ENCODE results near the gene BDKRB2.
"Not testable (repeated sequence)": the region's sequence is repeated elsewhere in the genome, so short reads cannot be mapped to it uniquely, and the experiment has no call there.

BDKRB2 gene

GRCh38 chr14:96229315-96229714 is 24.7 kb downstream of the BDKRB2 start:
- no peak for DNase-seq

DNA sequence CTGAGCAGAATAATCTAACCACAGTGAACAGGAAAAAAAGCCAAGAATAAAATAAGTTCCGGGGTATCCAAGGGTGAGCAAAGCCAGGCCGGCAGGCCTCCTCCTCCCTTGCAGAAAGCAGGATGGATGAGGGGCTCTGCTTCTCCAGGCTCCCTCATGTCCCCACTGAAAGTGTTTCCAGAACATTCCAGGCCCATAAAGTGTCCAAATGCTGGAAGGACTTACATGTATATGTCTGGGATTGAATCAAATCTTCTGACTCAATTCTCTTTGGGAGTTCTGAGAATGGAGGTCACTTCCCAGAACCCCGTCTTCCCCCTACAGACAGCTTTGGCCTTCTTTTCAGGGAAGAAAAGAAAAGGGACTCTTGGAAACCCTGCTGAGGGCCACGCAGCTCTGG is 26.4 kb downstream of the BDKRB2 start:
- no peak for DNase-seq

DNA sequence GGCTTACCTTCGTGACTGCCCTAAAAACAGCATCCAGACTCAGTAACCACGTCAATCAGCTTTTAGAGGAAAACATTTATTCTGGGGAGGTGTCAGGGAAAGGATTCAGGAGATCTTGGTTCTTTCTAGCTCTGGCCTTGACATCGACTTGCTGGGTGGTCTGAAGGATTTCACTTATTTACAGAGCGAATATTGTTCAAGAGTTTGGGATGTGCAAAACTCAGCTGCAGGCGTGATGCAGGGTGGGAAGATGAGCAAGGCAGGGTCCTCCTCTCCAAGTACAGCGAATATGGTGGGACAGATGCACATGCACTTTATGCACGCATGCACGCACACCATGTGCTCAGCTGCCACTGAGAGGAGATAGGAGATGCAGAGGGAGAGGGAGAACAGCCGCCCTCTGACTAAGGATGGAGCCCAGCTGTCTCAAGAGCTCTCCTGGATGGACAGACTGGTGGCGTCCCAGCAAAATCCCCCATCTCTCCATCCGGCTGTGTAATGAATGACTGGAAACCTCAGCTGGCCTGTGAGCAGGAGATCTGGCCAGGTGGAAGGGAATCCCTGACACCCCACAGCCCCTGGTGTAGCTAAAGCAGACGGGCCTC is 27.0 kb downstream of the BDKRB2 start:
- no peak for DNase-seq

DNA sequence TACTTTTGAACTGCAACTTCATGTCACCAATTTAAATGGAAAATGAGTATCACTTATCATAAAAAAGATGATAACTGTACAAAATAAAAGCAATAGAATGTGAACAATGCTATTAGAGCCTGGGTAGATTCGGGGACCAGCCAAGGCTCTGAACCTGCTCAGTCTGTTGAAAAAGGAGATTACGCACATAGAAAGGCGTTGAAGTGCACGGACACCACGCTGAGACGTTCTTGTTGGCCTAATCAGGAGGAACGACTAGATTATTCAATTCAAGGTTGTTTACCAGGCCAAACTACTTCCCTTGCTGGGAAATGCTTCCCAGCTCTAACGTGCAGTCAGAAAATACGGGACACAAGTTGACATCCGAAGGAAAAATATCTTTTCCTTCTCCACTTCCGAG is 27.9 kb downstream of the BDKRB2 start:
- no peak for DNase-seq

GRCh38 chr14:96233661-96234060 is 29.0 kb downstream of the BDKRB2 start:
- no peak for DNase-seq

DNA sequence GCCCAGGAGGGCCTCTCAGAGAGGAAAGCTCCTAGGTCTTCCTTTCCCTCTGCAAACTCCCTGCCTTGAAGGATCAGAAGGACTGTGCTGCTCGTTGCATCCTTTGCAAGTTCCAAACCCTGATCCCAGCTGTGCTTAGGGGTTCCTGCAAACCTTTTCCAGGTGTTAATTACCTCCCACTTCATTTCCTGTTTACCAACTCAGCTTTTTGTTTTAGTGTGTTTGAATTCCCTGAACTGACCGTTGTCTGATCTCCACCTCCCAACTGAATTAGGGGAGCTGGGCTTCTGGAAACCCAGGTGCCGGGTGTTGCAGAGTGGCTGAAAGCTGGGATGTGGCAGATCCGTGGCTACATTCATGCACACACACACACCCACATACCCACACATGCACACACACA is 30.8 kb downstream of the BDKRB2 start:
- no peak for DNase-seq

DNA sequence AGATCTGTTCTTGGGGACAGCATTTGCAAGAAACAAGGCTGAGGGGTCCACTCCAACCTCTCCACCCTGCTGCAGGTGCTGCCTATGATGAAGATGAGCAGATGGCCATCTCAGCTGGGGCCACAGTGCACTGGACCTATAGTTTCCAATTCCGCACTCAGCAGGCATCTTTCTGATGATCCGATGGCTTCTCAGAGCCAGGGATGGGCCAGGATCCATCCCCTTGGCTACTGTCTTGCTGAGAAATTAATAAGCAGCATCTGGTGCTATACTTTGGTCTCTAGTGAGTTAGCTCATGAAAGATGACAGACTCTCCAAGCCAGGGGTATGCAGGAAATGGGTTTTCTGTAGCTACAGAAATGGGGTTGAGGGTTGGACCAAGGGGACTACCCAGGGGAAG is 33.0 kb downstream of the BDKRB2 start:
- DNase-seq, result no peak

DNA sequence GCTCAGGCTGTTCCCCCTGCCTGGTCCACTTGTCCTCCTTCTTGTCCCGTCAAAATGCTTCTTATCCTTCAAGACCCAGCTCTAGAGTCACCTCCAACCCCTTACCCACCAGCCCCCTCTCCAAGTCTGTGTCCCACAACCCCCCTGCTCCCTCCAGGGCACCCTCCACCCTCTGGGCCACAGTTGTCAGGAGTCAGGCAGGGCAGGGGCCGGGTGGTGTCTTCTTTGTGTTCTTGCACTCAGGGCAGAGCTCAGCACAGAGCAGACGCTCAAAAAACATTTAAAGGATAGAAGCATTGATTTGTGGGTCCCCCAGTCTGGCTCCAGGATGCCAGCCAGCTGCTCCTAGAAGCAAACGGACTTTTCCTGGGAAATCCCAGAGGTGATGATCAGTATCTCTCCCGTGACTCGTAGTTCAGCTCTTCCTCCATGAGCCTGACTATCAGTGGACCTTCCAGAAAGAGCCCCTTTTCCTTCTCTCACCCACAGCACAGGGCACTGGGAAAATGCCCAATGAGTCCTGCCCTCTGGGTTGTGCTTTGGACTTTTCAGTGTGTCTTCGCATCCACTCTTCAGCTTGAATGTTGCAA is 34.1 kb downstream of the BDKRB2 start:
- no peak for DNase-seq

- DNase-seq, result no peak
Measured at GRCh38 chr14:96239711-96240141, 35.1 kb downstream of the BDKRB2 start.

- no peak for DNase-seq
Measured at GRCh38 chr14:96240641-96241040, 36.0 kb downstream of the BDKRB2 start.

- no peak for DNase-seq
Measured at GRCh38 chr14:96242126-96242525, 37.5 kb downstream of the BDKRB2 start.

- no peak for DNase-seq
Measured at GRCh38 chr14:96243785-96244184, 39.1 kb downstream of the BDKRB2 start.

DNA sequence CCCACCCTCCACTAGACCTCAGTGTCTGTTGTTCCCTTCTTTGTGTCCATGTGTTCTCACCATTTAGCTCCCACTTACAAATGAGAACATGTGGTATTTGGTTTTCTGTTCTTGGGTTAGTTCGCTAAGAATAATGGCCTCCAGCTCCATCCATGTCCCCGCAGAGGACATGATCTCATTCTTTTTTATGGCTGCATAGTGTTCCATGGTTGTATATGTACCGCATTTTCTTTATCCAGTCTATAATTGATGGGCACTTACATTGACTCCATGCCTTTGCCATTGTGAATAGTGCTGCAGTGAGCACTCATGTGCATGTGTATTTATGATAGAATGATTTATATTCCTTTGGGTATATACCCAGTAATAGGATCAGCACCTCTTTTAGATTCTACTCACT is 40.4 kb downstream of the BDKRB2 start:
- not testable (repeated sequence) for DNase-seq

DNA sequence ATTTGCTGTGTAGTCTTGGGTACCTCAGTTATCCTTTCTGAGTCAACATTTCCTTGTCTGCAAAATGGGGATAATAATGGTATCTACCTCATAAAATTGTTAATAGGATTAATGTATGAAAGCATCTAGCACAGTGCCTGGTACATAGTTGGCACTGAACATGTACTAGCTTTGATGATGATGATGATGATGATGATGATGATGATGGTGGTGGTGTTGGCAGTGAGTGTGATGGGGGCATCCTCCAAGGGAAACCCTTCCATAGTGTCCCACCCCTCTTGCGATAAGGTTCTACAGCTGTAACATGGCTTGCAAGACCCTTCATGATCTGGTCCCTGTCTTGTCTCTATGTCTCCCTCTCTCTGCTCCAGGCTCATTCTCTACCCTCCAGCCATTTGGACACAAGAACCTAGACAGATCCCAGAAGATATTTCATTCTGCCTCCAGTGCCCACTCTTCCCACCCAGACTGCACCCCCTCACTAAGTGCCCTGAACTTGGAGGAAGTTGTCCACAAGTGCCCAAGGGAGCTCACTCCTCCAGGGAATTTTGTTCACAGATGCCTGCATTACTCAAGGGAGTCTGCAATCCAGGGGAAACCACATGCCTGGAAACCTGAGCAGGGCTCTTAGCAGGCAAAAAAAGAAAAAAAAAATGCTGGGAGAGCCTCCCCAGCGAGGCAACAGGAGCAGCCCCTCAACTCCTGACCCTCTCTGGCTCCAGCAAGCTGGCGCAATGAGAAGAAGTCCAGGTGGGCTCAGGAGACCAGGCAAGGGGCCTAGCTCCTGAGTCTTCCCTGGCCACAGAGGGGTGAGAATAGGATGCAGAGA is 41.3 kb downstream of the BDKRB2 start:
- DNase-seq, result no peak

DNA sequence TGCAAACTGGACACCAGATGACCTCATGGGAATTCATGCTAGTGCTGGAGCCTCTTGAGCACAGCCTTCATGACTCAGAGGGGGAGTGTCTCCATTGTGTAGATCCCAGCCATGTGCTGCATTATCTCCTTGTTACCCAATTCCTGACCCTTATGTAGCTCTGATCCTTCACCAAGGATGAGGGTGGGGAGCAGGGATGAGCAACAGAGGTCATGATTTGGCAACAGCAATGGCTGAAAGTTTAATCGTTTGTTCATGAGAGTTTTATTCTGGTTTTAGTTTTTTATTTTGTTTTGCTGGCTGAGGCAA is 41.9 kb downstream of the BDKRB2 start:
- no peak for DNase-seq

DNA sequence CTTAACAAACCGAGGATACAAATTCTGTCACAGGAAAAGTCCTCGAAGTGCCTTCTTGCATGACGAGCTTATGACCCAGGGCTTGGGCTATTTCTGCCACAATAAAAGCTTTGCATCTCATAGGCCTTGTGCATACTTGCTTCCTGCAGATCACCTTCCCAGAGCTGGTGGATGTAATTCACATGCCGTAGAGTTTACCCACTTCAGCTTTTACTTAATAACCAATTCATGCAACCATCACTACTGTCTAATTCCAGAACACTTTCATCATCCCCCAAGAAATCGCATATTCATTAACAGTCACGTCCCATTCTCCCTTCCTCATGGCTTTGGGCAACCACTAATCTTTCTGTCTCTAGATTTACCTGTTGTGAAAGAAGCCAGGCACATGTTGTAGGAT is 42.4 kb downstream of the BDKRB2 start:
- no peak for DNase-seq

GRCh38 chr14:96249029-96249428 is 44.4 kb downstream of the BDKRB2 start:
- DNase-seq, result no peak

- DNase-seq, result no peak
Measured at GRCh38 chr14:96250485-96250884, 45.8 kb downstream of the BDKRB2 start.

DNA sequence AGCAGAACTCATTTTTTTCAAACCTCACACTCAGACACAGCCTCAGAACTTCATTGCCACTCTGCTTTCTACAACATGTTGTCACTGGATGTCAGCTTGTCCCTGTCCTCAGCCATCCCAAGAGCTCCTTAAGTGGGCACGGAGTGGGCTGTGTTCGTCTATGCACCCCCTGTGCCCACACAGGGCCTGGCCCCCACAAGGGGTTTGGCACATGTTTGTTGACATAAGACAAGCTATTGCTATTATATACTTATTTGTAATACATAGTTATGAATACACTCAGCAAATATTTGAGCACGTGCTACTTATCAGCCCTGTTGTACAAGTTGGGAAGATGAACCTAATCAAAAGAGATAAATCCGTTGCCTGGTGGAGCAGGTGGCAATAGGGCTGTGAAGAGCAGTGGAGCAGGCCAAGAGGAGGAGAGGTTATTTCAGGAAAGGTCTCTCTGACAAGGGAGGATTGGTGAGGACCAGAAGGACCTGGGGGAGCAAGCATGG is 47.1 kb downstream of the BDKRB2 start:
- DNase-seq, result no peak

- DNase-seq, result no peak
Measured at GRCh38 chr14:96252323-96252998, 47.8 kb downstream of the BDKRB2 start.

- no peak for DNase-seq
Measured at GRCh38 chr14:96252999-96253539, 48.4 kb downstream of the BDKRB2 start.

DNA sequence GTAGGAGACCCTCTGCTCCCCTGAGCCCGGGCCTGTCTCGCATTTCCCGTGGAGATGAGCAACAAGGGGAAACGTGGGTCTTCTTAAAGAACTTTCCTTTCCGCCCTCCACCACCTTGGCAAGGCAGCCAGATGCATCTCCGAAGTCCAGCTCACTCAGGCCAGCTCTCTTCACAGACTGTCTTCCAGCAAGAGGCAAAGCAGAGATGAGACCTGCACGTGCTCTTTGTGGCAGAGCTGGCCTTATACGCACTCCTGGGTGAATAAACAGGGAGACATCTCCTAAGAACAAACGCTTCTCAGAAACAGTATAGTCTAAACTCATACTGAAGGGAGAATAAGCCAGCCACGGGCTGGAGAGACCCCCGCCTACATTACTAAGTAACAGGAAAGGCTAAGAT is 50.0 kb downstream of the BDKRB2 start:
- DNase-seq, result no peak
